Panc1 (cell line): ENCODE data around the gene SLC12A7.

Experiments
- POLR2AphosphoS5 ChIP-seq: IDR thresholded peaks from 2 replicates; pipeline ENCODE4 v1.6.1; 2012; ENCODE audit warnings: mild to moderate bottlenecking, low read depth, low read length, moderate library complexity
- SIN3A ChIP-seq: IDR thresholded peaks from 2 replicates; pipeline ENCODE4 v1.6.1; 2012; ENCODE audit warnings: low read depth, mild to moderate bottlenecking, low read length, moderate library complexity, borderline replicate concordance; ENCODE audit not compliant: insufficient read depth
- TF ChIP-seq, protein P1 (sequence below): fragments of 450-650 bp; IDR thresholded peaks from 2 replicates; pipeline ENCODE4 v1.5.1; 2017; ENCODE audit warnings: mild to moderate bottlenecking
- TF ChIP-seq, protein P2 (sequence below), 2 experiments: IDR thresholded peaks; 2 replicates each; pipeline ENCODE4 v1.6.1; 2011 to 2012; ENCODE audit warnings: low read depth in 2 of 2, control low read depth in 1 of 2, low read length in 1 of 2, mild to moderate bottlenecking in 1 of 2, moderate library complexity in 1 of 2; ENCODE audit not compliant: insufficient read depth in 1 of 2

DNA sequence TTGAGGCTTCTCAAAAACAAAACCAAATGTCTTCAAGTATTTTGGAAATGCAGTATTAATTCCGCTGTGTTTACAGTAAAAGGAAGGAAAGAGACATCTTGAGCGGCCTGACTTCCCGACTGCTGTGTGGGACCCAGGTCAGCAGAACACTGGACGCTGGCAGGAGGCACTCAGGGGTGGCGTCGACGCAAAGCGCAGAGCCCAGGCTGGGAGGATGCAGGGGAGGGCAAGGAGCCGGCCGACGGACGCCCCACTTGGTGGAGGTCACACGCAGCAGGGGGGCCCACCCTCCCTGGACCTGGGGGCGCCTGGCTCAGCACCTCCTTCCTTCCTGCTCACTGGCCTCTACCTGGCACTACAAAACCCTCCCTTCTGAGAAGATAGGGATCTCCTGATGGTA, 19.7 kb downstream of the SLC12A7 start:
- TF ChIP-seq, protein P1, sequence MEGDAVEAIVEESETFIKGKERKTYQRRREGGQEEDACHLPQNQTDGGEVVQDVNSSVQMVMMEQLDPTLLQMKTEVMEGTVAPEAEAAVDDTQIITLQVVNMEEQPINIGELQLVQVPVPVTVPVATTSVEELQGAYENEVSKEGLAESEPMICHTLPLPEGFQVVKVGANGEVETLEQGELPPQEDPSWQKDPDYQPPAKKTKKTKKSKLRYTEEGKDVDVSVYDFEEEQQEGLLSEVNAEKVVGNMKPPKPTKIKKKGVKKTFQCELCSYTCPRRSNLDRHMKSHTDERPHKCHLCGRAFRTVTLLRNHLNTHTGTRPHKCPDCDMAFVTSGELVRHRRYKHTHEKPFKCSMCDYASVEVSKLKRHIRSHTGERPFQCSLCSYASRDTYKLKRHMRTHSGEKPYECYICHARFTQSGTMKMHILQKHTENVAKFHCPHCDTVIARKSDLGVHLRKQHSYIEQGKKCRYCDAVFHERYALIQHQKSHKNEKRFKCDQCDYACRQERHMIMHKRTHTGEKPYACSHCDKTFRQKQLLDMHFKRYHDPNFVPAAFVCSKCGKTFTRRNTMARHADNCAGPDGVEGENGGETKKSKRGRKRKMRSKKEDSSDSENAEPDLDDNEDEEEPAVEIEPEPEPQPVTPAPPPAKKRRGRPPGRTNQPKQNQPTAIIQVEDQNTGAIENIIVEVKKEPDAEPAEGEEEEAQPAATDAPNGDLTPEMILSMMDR, result no peak
- TF ChIP-seq SIN3A (no peak), POLR2AphosphoS5 (no peak)
- TF ChIP-seq, protein P2, sequence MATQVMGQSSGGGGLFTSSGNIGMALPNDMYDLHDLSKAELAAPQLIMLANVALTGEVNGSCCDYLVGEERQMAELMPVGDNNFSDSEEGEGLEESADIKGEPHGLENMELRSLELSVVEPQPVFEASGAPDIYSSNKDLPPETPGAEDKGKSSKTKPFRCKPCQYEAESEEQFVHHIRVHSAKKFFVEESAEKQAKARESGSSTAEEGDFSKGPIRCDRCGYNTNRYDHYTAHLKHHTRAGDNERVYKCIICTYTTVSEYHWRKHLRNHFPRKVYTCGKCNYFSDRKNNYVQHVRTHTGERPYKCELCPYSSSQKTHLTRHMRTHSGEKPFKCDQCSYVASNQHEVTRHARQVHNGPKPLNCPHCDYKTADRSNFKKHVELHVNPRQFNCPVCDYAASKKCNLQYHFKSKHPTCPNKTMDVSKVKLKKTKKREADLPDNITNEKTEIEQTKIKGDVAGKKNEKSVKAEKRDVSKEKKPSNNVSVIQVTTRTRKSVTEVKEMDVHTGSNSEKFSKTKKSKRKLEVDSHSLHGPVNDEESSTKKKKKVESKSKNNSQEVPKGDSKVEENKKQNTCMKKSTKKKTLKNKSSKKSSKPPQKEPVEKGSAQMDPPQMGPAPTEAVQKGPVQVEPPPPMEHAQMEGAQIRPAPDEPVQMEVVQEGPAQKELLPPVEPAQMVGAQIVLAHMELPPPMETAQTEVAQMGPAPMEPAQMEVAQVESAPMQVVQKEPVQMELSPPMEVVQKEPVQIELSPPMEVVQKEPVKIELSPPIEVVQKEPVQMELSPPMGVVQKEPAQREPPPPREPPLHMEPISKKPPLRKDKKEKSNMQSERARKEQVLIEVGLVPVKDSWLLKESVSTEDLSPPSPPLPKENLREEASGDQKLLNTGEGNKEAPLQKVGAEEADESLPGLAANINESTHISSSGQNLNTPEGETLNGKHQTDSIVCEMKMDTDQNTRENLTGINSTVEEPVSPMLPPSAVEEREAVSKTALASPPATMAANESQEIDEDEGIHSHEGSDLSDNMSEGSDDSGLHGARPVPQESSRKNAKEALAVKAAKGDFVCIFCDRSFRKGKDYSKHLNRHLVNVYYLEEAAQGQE (IDR thresholded peaks at IDR 0.05; ENCODE audit: insufficient read depth in 1 of 2, low read depth in 2 of 2, low read length in 1 of 2), result no peak
